Activated CD8-positive, alpha-beta memory T cell treated with anti-CD3 and anti-CD28 coated beads for 4 hours (primary cell): ENCODE results near the gene TMOD1.
"Not testable (repeated sequence)": the region's sequence is repeated elsewhere in the genome, so short reads cannot be mapped to it uniquely, and the experiment has no call there.

Experiments
- DNase-seq, 2 donors: peaks; one replicate each; pipeline ENCODE4 v3.0.0-alpha.2; 2020; ENCODE audit warnings: low read depth in 2 of 2

TMOD1 gene

DNA sequence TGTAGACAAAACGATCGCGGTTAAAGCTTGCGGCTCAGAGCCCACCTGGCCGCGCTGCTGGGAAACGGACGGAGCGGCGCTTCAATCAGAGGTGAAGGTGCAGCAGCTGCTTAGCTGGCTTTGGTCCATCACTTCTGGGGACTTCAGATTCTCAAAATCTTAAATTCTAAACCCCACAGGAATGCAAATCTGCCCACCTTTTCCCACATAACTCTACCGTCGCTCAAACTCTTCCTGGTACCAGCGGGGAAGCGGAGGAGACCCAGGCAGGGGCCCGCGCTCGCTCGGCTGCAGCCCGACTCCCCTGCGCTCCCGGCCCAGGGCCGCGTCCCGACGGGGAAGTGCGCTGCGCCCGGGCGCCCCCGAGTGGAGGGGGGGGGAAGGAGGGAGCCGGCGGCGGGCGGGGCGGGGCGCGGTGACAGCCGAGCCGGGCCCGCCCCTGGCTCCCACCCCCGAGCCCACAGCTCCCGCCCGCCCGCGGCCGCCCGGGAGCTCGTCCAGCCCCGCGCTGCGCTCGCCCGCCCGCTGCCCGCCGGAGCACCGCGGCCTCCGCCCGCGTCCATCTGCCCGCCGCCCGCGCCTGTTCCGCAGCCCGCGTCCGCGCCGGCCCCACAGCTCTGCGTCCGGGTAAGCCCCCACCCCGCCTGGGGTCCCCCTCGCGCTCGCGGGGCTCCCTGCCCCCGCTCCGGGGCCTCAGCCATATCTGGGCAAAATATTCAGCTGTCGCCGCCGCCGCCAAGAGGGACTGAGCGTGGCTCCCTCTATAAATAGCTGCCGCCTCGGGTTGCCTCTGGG lies at the start of gene TMOD1:
TSS of gene TMOD1 (plus strand) at position 490 of the 795 bp plus-strand sequence. CDS start 22,523 bp downstream, outside the sequence.
- DNase-seq = peak in 1 of 2 donors; percentile 8

DNA sequence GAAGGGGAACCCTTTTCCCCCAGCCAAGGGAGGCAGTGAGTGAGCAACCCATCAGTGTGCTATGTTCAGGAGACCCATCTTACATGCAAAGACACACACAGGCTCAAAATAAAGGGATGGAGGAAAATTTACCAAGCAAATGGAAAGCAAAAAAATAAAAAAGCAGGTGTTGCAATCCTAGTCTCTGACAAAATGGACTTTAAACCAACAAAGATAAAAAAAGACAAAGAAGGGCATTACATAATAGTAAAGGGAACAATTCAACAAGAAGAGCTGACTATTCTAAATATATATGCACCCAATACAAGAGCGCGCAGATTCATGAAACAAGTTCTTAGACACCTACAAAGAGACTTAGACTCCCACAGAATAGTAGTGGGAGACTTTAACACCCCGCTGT lies 47.9 kb upstream of the TMOD1 start:
- not testable (repeated sequence) for DNase-seq

- not testable (repeated sequence) for DNase-seq
Observed at GRCh38 chr9:97456841-97457240, 44.6 kb upstream of the TMOD1 start.

DNA sequence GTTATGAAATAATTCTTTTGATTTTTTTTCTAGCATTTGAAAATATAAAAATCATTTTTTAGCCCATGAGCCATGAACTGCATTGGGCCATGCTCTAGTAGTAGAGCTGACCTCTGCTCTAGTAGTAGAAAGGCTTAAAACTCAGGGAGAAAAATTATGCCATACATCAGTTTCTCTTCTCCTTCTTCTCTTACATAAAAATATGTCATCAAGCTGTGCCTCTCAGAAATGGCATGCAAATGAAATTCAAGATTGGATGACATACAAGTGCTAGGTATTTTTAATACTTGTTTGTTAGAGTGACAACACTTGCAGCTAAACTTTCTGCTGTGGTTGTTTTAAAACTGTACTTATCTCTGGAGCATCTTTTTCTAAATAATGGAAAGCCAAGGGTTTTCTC lies 42.1 kb upstream of the TMOD1 start:
- DNase-seq = no peak

DNA sequence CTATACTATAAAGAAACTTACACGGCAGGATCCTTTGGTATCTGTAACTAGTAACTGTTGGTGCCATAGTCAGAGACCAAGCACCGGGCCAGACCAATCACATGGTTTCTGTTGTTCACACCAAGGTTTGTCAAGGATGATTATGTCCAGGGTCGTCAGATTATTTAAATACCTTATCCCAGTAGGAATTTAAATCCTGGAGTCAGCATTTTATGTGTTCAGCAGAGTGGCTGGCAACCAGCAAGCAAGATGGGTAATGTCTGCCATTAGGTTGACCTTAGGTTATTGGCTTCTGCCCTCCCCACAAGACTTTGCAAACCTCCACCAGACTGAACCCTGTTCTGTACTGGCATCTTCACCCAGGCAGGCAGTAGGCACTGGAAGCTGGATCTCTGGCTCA lies 39.3 kb upstream of the TMOD1 start:
- DNase-seq = no peak

DNA sequence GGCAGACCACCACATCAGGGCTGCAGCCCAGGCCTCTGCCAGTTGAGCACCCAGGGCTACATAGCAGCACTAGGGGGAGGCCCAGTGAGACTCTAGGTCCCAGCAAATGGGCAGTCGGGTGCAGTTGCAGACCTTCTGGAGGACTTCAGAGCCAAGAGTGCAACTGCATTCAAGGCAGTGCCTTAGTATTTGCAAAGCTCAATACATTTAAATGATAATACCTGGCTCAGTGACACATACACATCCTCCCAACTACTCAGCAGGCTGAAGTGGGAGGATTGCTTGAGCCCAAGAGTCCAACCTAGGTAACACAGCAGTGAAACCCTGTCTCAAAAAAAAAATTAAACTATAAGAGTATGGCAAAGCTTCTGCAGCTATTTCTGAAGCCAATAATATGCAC lies 38.6 kb upstream of the TMOD1 start:
- no peak for DNase-seq

DNA sequence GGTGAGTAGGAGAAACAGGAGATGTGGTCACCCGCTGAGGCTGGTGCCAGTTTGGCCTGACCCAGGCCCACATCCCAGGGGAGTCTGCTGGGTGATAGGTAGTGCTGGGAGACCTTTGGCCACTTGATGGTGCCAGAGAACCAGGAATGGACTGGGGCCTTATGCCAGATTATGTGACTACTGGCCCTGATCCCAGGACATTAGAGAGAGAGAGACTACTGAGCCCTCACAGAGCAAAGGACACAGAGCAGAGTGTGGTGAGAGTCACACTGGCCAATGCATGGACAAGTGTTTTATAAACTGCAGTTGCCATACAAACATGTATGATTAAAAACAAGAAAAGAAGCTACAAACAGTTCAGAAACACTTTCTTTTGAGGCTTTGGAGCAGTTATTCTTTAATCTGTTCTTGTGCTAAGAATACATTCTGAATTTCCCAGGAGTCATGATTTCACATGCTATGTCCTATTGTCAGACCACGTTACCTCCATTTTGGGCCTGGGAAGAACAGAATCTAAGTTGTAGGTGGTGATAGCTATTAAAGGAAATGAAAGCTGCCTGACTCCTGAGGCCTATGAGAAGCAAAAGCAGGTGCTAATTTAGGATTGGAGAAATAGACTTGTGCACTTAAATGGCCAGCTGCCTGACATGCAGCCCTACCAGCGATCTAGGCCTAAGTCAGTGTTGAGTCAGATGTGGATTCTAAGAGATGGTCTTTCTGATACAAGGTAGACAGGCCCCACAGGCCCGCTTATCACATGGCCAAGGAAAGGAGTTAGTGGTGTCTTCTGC lies 32.6 kb upstream of the TMOD1 start:
- no peak for DNase-seq

DNA sequence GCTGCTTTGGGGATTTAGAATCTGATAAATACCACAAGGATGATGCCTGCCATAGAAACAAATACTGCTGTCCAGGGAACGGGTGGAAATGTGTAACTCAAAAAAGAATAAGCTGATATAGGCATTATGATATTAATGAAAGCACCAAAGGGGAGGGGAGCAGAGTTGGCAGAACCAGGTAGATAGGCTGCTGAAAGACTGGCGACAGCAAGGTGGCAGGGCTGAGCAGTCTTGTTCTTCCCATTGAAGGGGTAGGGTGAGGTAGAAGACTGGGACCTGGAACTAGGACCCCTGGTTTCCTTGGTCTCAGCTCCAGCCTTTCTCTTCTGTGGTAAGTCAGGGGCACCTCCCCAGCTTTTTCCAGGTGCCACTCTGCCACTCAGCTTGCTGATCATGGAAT lies 31.4 kb upstream of the TMOD1 start:
- no peak for DNase-seq

DNA sequence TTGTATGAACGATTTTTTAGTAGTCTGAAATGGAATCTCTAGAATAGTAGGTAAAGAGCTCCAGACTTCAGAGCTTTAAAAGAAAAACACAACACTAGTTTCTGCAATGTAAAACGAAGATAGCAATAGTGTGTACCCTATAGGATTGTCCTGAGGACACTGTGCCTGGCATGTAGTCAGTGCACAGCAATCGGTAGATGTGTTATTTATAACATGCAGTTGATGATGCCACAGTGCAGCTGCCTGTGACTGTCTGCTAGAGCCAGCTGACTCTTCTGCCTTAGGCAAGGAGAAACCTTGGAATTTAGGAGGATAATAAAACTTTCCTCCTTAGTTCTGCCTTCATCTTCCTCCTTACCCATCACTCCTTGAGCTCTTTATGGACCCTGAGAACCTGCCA lies 27.7 kb upstream of the TMOD1 start:
- no peak for DNase-seq

DNA sequence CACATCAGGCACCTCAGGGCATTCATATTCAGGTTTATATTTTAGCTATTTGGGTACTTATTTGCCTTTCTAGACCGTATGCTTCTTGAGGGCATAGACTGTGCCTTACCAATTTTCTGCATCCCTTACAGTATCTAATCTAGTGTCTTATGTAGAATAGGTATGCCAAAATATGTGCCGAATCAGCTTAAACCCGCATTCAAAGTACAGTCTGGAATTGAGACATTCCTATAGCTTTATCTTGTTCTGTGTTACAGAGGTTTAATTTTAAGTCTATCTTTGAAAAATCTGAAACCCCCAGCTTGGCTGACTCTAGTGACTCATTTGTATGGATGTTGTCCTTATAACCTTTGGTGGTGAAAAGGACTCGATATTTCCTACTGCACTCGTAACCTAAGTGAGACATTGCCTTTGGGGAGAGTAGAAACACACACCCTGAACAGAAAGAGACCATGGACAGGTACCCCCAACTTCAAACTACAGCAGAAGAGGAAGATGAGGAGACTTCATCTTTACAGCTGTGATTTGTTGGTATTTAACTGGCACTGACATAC lies 27.0 kb upstream of the TMOD1 start:
- no peak for DNase-seq

DNA sequence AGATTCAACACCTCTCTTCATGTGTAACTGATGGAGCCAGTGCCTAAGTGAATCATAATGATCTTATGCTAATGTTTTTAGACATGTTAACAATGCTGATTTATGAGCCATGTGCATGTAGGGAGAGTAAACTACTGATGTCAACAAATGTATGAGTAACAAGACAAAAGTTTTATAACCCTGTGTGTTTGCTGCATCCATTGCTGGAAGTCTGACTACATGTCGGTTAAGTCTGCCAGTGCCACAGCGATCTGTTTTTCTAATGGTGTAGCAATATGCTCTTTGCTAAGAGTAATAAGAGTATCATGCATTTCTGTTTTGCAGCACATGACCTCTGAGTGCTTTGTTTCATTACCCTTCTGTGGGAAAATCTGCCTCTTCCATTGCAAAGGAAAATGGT lies 26.4 kb upstream of the TMOD1 start:
- DNase-seq = no peak

DNA sequence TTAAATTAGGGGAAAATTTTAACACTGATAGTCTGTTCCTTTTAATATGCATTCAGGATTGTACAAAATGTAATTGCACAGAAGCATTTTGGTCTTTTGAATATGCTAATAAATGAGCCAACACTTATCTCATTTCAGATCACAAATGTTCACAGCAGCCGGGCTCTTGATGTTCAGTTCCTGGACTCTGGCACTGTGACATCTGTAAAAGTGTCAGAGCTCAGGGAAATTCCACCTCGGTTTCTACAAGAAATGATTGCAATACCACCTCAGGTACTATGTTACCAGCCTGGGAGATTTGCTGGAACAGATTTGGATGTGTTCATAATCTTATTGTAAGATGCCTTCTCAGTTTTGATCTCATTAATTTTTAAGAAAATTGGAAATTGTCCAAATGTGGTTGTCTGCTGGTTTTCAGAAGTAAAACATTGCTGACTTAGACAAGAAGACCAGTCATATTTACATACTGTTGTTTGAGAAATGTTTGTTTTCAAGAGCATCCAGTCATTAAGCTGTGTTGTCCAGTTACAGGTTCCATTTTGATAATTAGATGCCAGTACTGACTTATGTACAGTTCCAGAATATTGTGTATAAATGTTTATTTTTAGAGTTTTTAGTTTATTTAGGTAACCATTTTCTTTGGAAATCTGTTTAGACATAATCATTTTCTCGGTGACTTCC lies 23.0 kb upstream of the TMOD1 start:
- DNase-seq = no peak

GRCh38 chr9:97479496-97480159 lies 21.8 kb upstream of the TMOD1 start:
- DNase-seq = no peak

GRCh38 chr9:97480174-97480573 lies 21.3 kb upstream of the TMOD1 start:
- DNase-seq = no peak

DNA sequence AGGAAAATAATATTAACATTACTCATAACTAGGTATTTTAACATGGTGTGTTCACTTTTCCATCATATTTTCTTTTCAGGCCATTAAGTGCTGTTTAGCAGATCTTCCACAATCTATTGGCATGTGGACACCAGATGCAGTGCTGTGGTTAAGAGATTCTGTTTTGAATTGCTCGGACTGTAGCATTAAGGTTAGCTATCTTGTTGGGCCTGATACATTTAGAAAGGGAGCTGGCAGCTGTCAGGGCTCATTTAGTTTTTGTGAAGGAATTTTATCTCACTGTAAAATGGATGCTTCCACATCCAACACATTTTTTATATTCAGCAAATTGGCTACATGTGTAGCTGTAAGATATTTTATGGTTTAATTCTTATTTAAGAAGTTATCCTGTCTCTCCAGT lies 20.7 kb upstream of the TMOD1 start:
- DNase-seq = no peak

- no peak for DNase-seq
Observed at GRCh38 chr9:97484134-97484533, 17.3 kb upstream of the TMOD1 start.

DNA sequence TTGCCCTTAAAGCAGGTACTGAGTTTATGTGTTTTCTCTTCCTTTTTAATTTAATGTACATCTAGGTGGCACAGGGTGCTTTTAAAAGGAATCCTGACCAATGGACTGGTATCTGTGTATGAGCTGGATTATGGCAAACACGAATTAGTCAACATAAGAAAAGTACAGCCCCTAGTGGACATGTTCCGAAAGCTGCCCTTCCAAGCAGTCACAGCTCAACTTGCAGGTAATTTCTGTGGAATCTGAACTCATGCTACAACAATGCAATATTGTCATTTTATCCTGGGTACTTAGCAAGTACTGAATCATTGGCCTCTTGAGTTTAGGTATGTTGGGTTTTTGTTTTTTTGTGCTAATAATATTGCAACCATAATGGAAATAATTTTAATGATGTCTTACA lies 14.4 kb upstream of the TMOD1 start:
- no peak for DNase-seq

DNA sequence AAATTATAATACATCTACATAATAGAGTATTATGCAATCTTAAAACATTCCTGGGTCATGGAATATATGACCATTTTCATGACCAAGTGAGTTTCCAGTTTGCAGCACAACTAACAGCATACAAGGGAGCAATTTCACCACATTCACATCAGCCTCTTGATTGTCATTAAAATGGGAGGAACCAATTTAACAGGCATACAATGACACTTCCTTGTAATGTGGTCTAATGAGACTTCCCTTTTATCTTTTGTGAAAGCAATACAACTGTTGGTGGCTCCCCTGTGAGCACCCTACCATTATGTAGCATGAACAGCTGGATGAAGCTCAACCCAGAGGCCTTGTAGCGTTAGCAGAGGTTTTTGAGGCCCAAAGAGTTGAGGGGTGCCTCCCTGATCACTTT lies 13.6 kb upstream of the TMOD1 start:
- DNase-seq = no peak

GRCh38 chr9:97491216-97491999 lies 10.1 kb upstream of the TMOD1 start:
- DNase-seq = no peak

DNA sequence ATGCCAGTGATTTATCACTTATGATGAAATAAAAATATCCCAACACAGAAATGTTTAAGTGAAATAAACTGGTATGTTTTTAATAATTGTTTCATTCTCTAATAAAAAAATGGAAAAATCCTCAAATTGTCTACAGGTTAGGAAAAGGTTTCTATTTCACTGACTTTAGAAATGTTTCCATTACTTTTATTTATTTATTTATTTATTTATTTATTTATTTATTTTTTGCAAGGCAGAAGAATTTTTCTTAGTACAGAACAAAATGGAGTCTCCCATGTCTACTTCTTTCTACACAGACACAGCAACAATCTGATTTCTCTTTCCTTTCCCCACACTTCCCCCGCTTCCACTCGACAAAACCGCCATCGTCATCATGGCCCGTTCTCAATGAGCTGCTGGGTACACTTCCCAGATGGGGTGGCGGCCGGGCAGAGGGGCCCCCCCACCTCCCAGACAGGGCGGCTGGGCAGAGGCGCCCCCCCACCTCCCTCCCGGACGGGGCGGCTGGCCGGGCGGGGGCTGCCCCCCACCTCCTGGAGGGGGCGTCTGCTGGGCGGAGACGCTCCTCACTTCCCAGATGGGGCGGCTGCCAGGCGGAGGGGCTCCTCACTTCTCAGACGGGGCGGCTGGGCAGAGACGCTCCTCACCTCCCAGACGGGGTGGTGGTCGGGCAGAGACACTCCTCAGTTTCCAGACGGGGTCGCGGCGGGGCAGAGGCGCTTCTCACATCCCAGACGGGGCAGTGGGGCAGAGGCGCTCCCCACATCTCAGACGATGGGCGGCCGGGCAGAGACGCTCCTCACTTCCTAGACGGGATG lies 3.7 kb upstream of the TMOD1 start:
- DNase-seq = not testable (repeated sequence)
